Astrocyte (in vitro differentiated cells and primary cell): Measurements from ENCODE around the gene PRKCE. TPM values are rescaled to one million over a fixed set of nuclear protein-coding genes. Genes with fewer than 3 reads are reported as not detected.

Experiments
- DNase-seq: peaks from one replicate; pipeline ENCODE4 v3.0.0-alpha.2; 2010; ENCODE audit warnings: low read depth
- FAIRE-seq: peaks from 2 replicates; lab custom pipeline; 2011; peaks lifted over from hg19 to GRCh38; lab: Jason Lieb, UNC
- H2AFZ ChIP-seq: 2 replicates; pipeline ENCODE4 v1.6.0; 2012; ENCODE audit warnings: low read depth, low read length, inconsistent platforms
- H3K27ac ChIP-seq: 2 replicates; pipeline ENCODE4 v1.5.1; 2011; ENCODE audit warnings: low read depth, low read length, inconsistent platforms
- H3K27me3 ChIP-seq: 2 replicates; pipeline ENCODE4 v1.6.0; 2011; ENCODE audit warnings: low read length, inconsistent platforms; ENCODE audit not compliant: insufficient read depth
- H3K36me3 ChIP-seq: 2 replicates; pipeline ENCODE4 v1.5.1; 2011; ENCODE audit warnings: low read length, inconsistent platforms; ENCODE audit not compliant: insufficient read depth
- H3K4me1 ChIP-seq: 2 replicates; pipeline ENCODE4 v1.5.1; 2011; ENCODE audit warnings: low read length, inconsistent platforms; ENCODE audit not compliant: insufficient read depth
- H3K4me2 ChIP-seq: 2 replicates; pipeline ENCODE4 v1.6.0; 2012; ENCODE audit warnings: low read length, inconsistent platforms
- H3K4me3 ChIP-seq: 2 replicates; pipeline ENCODE4 v1.5.1; 2011; ENCODE audit warnings: low read depth, mild to moderate bottlenecking, low read length, inconsistent platforms; ENCODE audit not compliant: insufficient read depth
- H3K79me2 ChIP-seq: 2 replicates; pipeline ENCODE4 v1.6.0; 2012; ENCODE audit warnings: mild to moderate bottlenecking, low read length, inconsistent platforms; ENCODE audit not compliant: insufficient read depth
- H3K9ac ChIP-seq: 2 replicates; pipeline ENCODE4 v1.6.0; 2012; ENCODE audit warnings: mild to moderate bottlenecking, low read length, inconsistent platforms
- H3K9me3 ChIP-seq: 2 replicates; pipeline ENCODE4 v1.5.1; 2012; ENCODE audit warnings: low read depth, mild to moderate bottlenecking, low read length, inconsistent platforms; ENCODE audit not compliant: insufficient read depth
- H4K20me1 ChIP-seq: 2 replicates; pipeline ENCODE4 v1.6.0; 2012; ENCODE audit warnings: low read length, inconsistent platforms; ENCODE audit not compliant: insufficient read depth
- H3K27ac Mint-ChIP-seq: one replicate; pipeline ENCODE4 v1.8.0; 2021; ENCODE audit warnings: mild to moderate bottlenecking, mixed read lengths; ENCODE audit not compliant: unreplicated experiment
- H3K27me3 Mint-ChIP-seq: one replicate; pipeline ENCODE4 v1.8.0; 2021; ENCODE audit warnings: low read depth, mixed read lengths; ENCODE audit not compliant: unreplicated experiment
- H3K36me3 Mint-ChIP-seq: one replicate; pipeline ENCODE4 v1.8.0; 2021; ENCODE audit warnings: low read depth, mixed read lengths; ENCODE audit not compliant: unreplicated experiment
- H3K4me1 Mint-ChIP-seq: one replicate; pipeline ENCODE4 v1.8.0; 2021; ENCODE audit warnings: low read depth, mixed read lengths; ENCODE audit not compliant: unreplicated experiment
- H3K4me3 Mint-ChIP-seq: one replicate; pipeline ENCODE4 v1.8.0; 2021; ENCODE audit warnings: mild to moderate bottlenecking, moderate library complexity, mixed read lengths; ENCODE audit not compliant: unreplicated experiment
- H3K9me3 Mint-ChIP-seq: one replicate; pipeline ENCODE4 v1.8.0; 2021; ENCODE audit warnings: mild to moderate bottlenecking, mixed read lengths; ENCODE audit not compliant: unreplicated experiment
- CTCF ChIP-seq: IDR thresholded peaks from 2 replicates; pipeline ENCODE4 v1.5.1; 2011; ENCODE audit warnings: low read depth, mild to moderate bottlenecking, inconsistent platforms, low read length, moderate library complexity; ENCODE audit not compliant: insufficient read depth
- EZH2 ChIP-seq: IDR thresholded peaks from 2 replicates; pipeline ENCODE4 v1.6.1; 2012; ENCODE audit warnings: mild to moderate bottlenecking, low read length, inconsistent platforms; ENCODE audit not compliant: insufficient read depth
- total RNA-seq: library from RNA; stranded (reverse); gene quantifications from 2 replicates; pipeline ENCODE4 v1.2.1, GENCODE V29; 2021

The PRKCE gene
- total RNA-seq, 1 donor from 2014 or later: 12.8 TPM

- Histone ChIP-seq H3K27me3 (no peaks in the 10 kb centered on the region), H3K9ac (no peak overlapping the region), H3K79me2 (no peaks in the 10 kb centered on the region), H3K27ac (no peak overlapping the region), H3K4me1 (no peaks in the 10 kb centered on the region), H3K36me3 (no peaks in the 10 kb centered on the region), H3K9me3 (no peaks in the 10 kb centered on the region), H3K4me2 (no peak overlapping the region), H4K20me1 (no peaks in the 10 kb centered on the region), H3K4me3 (no peak overlapping the region), H2AFZ (no peak overlapping the region)
- FAIRE-seq (no peak), DNase-seq (no peak)
- Mint-ChIP-seq H3K4me3 (no peak overlapping the region), H3K27ac (no peak overlapping the region), H3K4me1 (no peaks in the 10 kb centered on the region), H3K36me3 (peaks cover 11% of the 10 kb centered on the region), H3K27me3 (peaks cover 19% of the 10 kb centered on the region), H3K9me3 (no peaks in the 10 kb centered on the region)
- TF ChIP-seq CTCF: no peak
- TF ChIP-seq EZH2: no peak
Measured at GRCh38 chr2:45983213-45983612, 331.7 kb downstream of the PRKCE start.

- no peak overlapping the region for H3K4me2 ChIP-seq
- no peaks in the 10 kb centered on the region for H3K9me3 Mint-ChIP-seq
- no peak overlapping the region for H3K27ac ChIP-seq
- peaks cover 7% of the 10 kb centered on the region for H3K36me3 Mint-ChIP-seq
- H3K4me1 ChIP-seq: no peaks in the 10 kb centered on the region
- H2AFZ ChIP-seq: no peak overlapping the region
- DNase-seq (no peak), FAIRE-seq (no peak)
- TF ChIP-seq CTCF: no peak
- TF ChIP-seq EZH2: no peak
- no peaks in the 10 kb centered on the region for H3K27me3 ChIP-seq
- no peaks in the 10 kb centered on the region for H4K20me1 ChIP-seq
- no peak overlapping the region for H3K4me3 Mint-ChIP-seq
- H3K27me3 Mint-ChIP-seq: peaks cover 22% of the 10 kb centered on the region
- no peaks in the 10 kb centered on the region for H3K36me3 ChIP-seq
- no peaks in the 10 kb centered on the region for H3K9me3 ChIP-seq
- no peaks in the 10 kb centered on the region for H3K79me2 ChIP-seq
- H3K27ac Mint-ChIP-seq: no peak overlapping the region
- no peaks in the 10 kb centered on the region for H3K4me1 Mint-ChIP-seq
- no peak overlapping the region for H3K9ac ChIP-seq
- no peak overlapping the region for H3K4me3 ChIP-seq
Measured at GRCh38 chr2:45984366-45984765, 332.9 kb downstream of the PRKCE start.

GRCh38 chr2:45984896-45985473 lies 333.5 kb downstream of the PRKCE start:
- Mint-ChIP-seq H3K27ac (no peak overlapping the region), H3K9me3 (no peaks in the 10 kb centered on the region), H3K4me3 (no peak overlapping the region), H3K36me3 (peaks cover 7% of the 10 kb centered on the region), H3K4me1 (no peaks in the 10 kb centered on the region), H3K27me3 (peaks cover 20% of the 10 kb centered on the region)
- Histone ChIP-seq H3K27ac (no peak overlapping the region), H3K36me3 (no peaks in the 10 kb centered on the region), H4K20me1 (no peaks in the 10 kb centered on the region), H3K4me3 (no peak overlapping the region), H3K27me3 (no peaks in the 10 kb centered on the region), H2AFZ (no peak overlapping the region), H3K4me2 (no peak overlapping the region), H3K79me2 (no peaks in the 10 kb centered on the region), H3K9ac (no peak overlapping the region), H3K9me3 (no peaks in the 10 kb centered on the region), H3K4me1 (no peaks in the 10 kb centered on the region)
- no peak for FAIRE-seq
- no peak for DNase-seq
- TF ChIP-seq EZH2 (no peak), CTCF (no peak)
